Activated T-cell treated with anti-CD3 and anti-CD28 coated beads, Interleukin-2, amount 50 U/mL, for 4 hours (primary cell): ENCODE measurements around the gene PTGES2. TPM values are rescaled to one million over a fixed set of nuclear protein-coding genes. Genes with fewer than 3 reads are reported as not detected.

Source experiments
- ATAC-seq, 2 donors: fragments of 200-7000 bp; cut with Tn5 transposase; one replicate each; pipeline ENCODE4 v1.10.0; 2021
- DNase-seq: peaks from one replicate; pipeline ENCODE4 v3.0.0-alpha.2; 2020
- H3K27me3 Mint-ChIP-seq: one replicate; pipeline ENCODE4 v1.8.0; 2021; ENCODE audit warnings: low read depth, mixed read lengths
- H3K36me3 Mint-ChIP-seq: one replicate; pipeline ENCODE4 v1.8.0; 2022; ENCODE audit warnings: mixed read lengths; ENCODE audit not compliant: insufficient read depth
- H3K4me1 Mint-ChIP-seq: one replicate; pipeline ENCODE4 v1.8.0; 2021; ENCODE audit warnings: low read depth, mixed read lengths
- H3K4me3 Mint-ChIP-seq: one replicate; pipeline ENCODE4 v1.8.0; 2021; ENCODE audit warnings: mild to moderate bottlenecking, moderate library complexity, mixed read lengths
- H3K9me3 Mint-ChIP-seq: one replicate; pipeline ENCODE4 v1.8.0; 2021; ENCODE audit warnings: mixed read lengths
- total RNA-seq, 3 donors: library from RNA; stranded (reverse); gene quantifications; one replicate each; pipeline ENCODE4 v1.2.1, GENCODE V29; 2021

PTGES2 gene
- total RNA-seq, 3 donors from 2014 or later = 123 to 132 (median 123) TPM

GRCh38 chr9:128149001-128149701 lies 21.6 kb upstream of the PTGES2 start, which contains the start of gene LCN2:
LCN2 (plus strand) TSS chr9:128149453; CDS start chr9:128149526, 73 bp downstream.
- H3K27me3 Mint-ChIP-seq = no peaks in the 10 kb centered on the region
- no peak within 1 kb of the TSS for H3K4me3 Mint-ChIP-seq
- ATAC-seq (no peak), DNase-seq (no peak)
- no peaks in the 10 kb centered on the region for H3K36me3 Mint-ChIP-seq
- no peaks in the 10 kb centered on the region for H3K9me3 Mint-ChIP-seq
- H3K4me1 Mint-ChIP-seq = peaks cover 3% of the 10 kb centered on the region

DNA sequence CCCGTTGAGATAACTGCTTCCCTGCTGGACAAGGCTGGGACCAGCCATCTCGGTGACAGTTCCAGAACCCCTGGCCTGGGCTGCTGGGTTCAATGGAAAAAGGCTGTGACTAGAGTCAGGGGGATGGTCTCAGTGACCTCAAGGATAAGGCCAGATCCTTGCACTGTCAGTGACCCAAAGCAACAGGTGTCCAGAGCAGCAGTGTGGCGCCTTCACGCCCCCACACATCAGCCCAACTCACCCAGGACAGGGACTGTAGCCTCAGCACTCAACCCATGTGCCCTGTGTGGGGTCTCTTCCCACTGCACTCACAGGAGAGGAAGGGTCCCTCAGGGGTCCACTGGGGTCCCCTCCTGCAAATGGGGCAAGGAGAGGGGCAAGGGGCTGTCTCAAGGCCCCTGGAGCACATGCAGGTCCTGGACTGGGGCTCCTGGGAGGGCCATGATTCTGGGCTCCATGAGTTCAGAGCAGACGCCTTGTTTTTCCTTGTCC lies 21.0 kb upstream of the PTGES2 start:
- Mint-ChIP-seq H3K4me1 (peaks cover 3% of the 10 kb centered on the region), H3K4me3 (no peak overlapping the region), H3K9me3 (no peaks in the 10 kb centered on the region), H3K27me3 (no peaks in the 10 kb centered on the region), H3K36me3 (no peaks in the 10 kb centered on the region)
- ATAC-seq = no peak
- no peak for DNase-seq

GRCh38 chr9:128146591-128147120 lies 19.1 kb upstream of the PTGES2 start:
- Mint-ChIP-seq H3K36me3 (no peaks in the 10 kb centered on the region), H3K4me3 (no peak overlapping the region), H3K9me3 (no peaks in the 10 kb centered on the region), H3K27me3 (no peaks in the 10 kb centered on the region), H3K4me1 (peaks cover 17% of the 10 kb centered on the region)
- no peak for DNase-seq
- ATAC-seq = no peak

DNA sequence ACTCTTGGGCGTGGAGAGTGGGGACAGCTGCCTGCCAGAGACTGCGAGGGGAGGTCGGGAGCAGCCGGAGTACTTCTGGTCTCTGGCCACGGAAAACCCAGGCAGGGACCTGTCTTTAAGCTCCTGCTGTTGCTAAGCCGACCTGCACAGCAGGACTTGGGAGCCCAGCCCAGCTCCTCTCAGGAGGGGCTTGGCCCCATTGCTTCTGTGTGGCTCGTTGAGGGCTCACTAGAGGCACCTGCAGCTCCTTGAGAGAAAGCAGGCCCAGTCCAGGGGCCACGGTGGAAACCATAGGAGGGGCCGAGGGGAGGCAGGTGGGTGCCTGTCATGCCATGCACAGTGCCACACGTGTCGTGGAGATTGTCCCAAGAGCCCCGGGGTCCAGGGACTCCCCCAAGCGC lies 18.4 kb upstream of the PTGES2 start:
- Mint-ChIP-seq H3K36me3 (no peaks in the 10 kb centered on the region), H3K27me3 (no peaks in the 10 kb centered on the region), H3K9me3 (no peaks in the 10 kb centered on the region), H3K4me1 (peaks cover 17% of the 10 kb centered on the region), H3K4me3 (no peak overlapping the region)
- DNase-seq (no peak), ATAC-seq (no peak)

- H3K36me3 Mint-ChIP-seq = no peaks in the 10 kb centered on the region
- H3K4me1 Mint-ChIP-seq = peaks cover 14% of the 10 kb centered on the region
- H3K4me3 Mint-ChIP-seq = no peak overlapping the region
- no peaks in the 10 kb centered on the region for H3K27me3 Mint-ChIP-seq
- no peaks in the 10 kb centered on the region for H3K9me3 Mint-ChIP-seq
- DNase-seq (no peak), ATAC-seq (no peak)
These were observed 18.0 kb upstream of the PTGES2 start for GRCh38 chr9:128145536-128145935.

DNA sequence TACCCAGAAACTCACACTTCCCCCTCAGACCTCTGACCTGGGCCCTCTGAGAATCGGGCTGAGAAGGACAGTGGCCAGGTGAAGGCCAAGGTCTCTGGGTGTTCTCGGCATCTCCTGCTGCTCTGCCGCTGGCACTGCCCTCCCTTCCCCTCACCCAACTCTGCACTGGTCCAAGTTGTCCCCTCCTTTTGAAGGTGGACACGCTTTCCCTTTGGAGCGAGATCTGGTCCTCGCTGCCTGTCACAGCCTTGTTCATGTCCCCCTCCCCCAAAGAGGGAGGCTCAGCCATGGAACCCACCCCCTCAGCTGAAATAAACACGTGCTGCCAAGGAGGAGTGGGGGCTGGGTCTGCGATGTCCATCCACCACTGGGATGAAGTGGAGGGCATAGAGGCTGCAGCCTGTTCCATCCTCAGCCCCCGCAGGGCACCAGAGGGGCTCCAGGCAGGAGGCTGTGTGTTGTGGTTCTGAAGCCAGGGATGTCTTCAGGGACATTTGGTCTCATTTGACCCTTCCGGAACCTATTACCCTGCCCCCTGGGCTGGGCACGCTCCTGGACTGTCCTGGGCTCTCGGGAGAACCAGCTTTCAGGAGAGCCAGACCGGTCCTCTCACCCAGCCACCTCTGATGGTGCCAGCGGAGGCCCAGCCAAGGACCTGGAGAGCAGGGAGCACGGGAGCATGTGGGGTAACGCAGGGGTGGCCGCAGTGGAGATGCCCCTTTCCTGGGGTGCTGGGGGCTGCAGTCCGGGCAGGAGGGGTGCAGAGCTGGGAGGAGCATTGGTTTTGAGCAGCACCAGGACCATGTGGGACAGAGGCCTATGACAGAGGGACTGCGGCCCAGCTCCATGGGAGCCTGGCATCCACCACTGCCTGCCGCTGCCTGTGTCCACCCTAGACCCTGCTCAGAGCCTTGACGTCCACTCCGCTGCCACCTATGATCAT lies 17.0 kb upstream of the PTGES2 start:
- Mint-ChIP-seq H3K36me3 (no peaks in the 10 kb centered on the region), H3K9me3 (no peaks in the 10 kb centered on the region), H3K27me3 (no peaks in the 10 kb centered on the region), H3K4me1 (peaks cover 13% of the 10 kb centered on the region), H3K4me3 (no peak overlapping the region)
- ATAC-seq = no peak
- no peak for DNase-seq

- DNase-seq (no peak), ATAC-seq (no peak)
- Mint-ChIP-seq H3K4me1 (peaks cover 13% of the 10 kb centered on the region), H3K9me3 (no peaks in the 10 kb centered on the region), H3K27me3 (no peaks in the 10 kb centered on the region), H3K4me3 (no peak overlapping the region), H3K36me3 (no peaks in the 10 kb centered on the region)
These were observed 16.2 kb upstream of the PTGES2 start for GRCh38 chr9:128143525-128144238.

DNA sequence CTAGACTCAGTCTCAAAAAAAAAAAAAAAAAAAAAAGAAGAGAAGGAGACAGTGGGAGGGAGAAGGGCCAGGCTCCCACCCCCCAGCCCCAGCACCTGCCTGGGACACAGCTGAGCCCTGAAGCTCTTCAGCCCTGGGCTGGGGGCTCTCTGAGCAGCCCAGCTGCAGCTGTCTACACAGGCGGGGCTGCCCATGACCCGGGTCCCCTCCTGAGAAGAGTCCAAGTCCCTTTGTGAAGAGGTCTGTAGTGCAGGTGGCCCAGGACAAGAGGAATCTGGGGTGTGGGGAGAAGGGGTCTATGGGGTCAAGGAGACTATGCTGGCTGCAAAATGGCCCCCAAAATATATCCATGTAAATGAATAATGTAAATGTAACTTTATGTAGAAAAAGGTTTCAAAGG lies 15.1 kb upstream of the PTGES2 start:
- Mint-ChIP-seq H3K4me3 (no peak overlapping the region), H3K9me3 (no peaks in the 10 kb centered on the region)

DNA sequence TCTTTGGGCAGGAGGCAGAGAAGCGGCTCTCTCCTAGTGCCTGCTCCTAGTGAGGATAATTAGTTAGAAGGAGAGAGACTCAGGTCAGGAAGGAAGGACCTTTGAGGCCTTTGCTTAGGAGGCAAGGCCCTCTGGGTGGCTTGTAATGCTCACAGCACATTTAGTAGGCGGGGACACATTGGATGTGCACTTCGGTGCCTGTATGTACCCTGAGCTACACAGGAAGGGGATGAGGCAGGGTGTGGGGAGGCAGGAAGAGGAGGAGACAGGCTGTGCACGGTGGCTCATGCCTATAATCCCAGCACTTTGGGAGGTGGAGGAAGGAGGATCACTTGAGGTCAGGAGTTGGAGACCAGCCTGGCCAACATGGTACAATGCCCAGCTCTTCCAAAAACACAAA lies 14.5 kb upstream of the PTGES2 start:
- H3K27me3 Mint-ChIP-seq = no peaks in the 10 kb centered on the region
- peaks cover 13% of the 10 kb centered on the region for H3K4me1 Mint-ChIP-seq
- H3K36me3 Mint-ChIP-seq = no peaks in the 10 kb centered on the region
- DNase-seq = no peak
- peak in 1 of 2 donors; percentile 60 for ATAC-seq
- H3K4me3 Mint-ChIP-seq = peak overlapping the region; percentile 37
- no peaks in the 10 kb centered on the region for H3K9me3 Mint-ChIP-seq

More for the DNA sequence above, 15.1 kb upstream of the PTGES2 start:
- Mint-ChIP-seq H3K4me1 (peaks cover 13% of the 10 kb centered on the region), H3K36me3 (no peaks in the 10 kb centered on the region), H3K27me3 (no peaks in the 10 kb centered on the region)
- ATAC-seq (no peak), DNase-seq (no peak)

DNA sequence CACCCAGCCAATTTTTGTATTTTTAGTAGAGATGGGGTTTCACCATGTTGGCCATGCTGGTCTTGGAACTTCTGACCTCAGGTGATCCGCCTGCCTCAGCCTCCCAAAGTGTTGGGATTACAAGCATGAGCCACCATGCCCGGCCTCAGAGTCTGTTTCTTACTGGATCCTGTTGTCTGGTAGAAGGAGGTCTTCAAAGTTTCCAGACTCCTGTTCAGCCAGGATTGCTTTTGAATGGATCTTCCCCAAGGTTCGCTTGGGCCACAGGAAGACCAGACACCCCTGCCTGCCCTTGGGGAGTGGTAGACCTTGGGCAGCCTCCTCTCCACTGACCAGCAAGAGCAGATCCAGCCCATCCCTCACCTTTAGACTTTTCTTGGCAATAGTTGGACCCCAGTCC lies 14.1 kb upstream of the PTGES2 start:
- ATAC-seq (no peak), DNase-seq (no peak)
- H3K4me1 Mint-ChIP-seq = peaks cover 13% of the 10 kb centered on the region
- no peak overlapping the region for H3K4me3 Mint-ChIP-seq
- no peaks in the 10 kb centered on the region for H3K36me3 Mint-ChIP-seq
- no peaks in the 10 kb centered on the region for H3K9me3 Mint-ChIP-seq
- no peaks in the 10 kb centered on the region for H3K27me3 Mint-ChIP-seq

- DNase-seq (no peak), ATAC-seq (no peak)
- Mint-ChIP-seq H3K9me3 (no peaks in the 10 kb centered on the region), H3K4me1 (peaks cover 16% of the 10 kb centered on the region), H3K36me3 (no peaks in the 10 kb centered on the region), H3K4me3 (no peak overlapping the region), H3K27me3 (no peaks in the 10 kb centered on the region)
These were observed 12.1 kb upstream of the PTGES2 start for GRCh38 chr9:128139621-128140020.

GRCh38 chr9:128138001-128138400 lies 10.5 kb upstream of the PTGES2 start:
- DNase-seq (no peak), ATAC-seq (no peak)
- no peaks in the 10 kb centered on the region for H3K9me3 Mint-ChIP-seq
- H3K27me3 Mint-ChIP-seq = peaks cover 1% of the 10 kb centered on the region
- peaks cover 12% of the 10 kb centered on the region for H3K4me1 Mint-ChIP-seq
- no peaks in the 10 kb centered on the region for H3K36me3 Mint-ChIP-seq
- H3K4me3 Mint-ChIP-seq = no peak overlapping the region

DNA sequence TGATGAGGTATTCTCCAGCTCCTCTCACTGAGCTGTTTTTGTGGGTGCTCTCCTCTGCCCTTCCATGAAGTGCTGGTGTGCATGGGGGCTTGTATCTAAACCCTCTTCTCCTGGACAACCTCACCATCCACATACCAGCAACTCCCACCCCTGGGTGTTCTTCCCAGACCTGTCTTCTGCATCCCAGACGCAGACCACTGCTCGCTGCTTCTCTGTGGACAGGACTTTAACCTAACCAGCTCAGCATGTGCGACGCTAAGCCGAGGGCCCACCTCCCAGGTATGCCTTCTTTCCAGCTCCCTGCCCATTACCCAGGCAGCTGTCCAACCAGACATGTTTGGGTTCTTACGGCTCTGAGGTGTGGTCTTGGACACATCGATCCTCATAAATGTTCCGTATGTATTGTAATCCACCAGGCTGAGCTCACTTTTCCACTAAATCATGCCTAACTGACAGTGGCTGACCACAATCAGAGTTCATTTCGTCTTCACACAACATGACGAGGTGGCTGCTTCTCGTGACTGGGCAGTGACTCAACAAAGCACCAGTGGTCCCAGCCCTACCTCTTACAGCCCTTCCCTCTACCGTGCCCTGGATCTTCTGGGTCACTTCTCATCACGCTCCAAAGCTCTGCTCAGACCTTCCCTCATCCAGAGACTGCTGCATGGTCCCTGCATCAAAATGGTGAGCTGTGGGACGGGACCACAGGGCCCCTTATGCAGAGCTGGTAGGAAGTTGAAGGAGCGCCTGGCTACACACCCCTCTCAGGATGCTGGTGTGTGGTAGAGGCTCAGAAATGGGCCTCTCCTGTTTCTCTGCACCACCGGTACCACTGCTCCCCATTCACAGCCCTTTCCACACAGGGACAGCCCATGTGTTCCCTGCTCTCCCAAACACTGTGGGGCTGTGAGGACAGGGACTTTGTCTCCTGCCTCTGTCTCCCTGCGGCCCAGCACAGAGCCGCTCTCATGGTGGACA lies 9.6 kb upstream of the PTGES2 start:
- H3K4me1 Mint-ChIP-seq = peaks cover 6% of the 10 kb centered on the region
- DNase-seq (no peak), ATAC-seq (no peak)
- no peaks in the 10 kb centered on the region for H3K9me3 Mint-ChIP-seq
- H3K4me3 Mint-ChIP-seq = no peak overlapping the region
- peaks cover 6% of the 10 kb centered on the region for H3K27me3 Mint-ChIP-seq
- no peaks in the 10 kb centered on the region for H3K36me3 Mint-ChIP-seq
